GM12864 (cell line): ENCODE results near the gene RNF43.

Experiments used
- DNase-seq: peaks from one replicate; pipeline ENCODE4 v3.0.0-alpha.2; 2011; ENCODE audit warnings: low read depth
- H3K4me3 ChIP-seq: 2 replicates; pipeline ENCODE4 v1.5.1; 2011; ENCODE audit warnings: mild to moderate bottlenecking, low read depth, low read length, control low read depth
- CTCF ChIP-seq: IDR thresholded peaks from 2 replicates; pipeline ENCODE4 v1.5.1; 2011; ENCODE audit warnings: low read depth, mild to moderate bottlenecking, moderate library complexity, low read length, control low read depth, inconsistent platforms; ENCODE audit errors: missing control alignments

RNF43 gene

GRCh38 chr17:58382872-58383242, 34.5 kb downstream of the RNF43 start:
- no peak for DNase-seq
- no peak for TF ChIP-seq CTCF
- no peak overlapping the region for H3K4me3 ChIP-seq

GRCh38 chr17:58382108-58382871, 35.0 kb downstream of the RNF43 start:
- peak; percentile 24 for DNase-seq
- TF ChIP-seq CTCF: no peak
- H3K4me3 ChIP-seq: no peak overlapping the region

GRCh38 chr17:58381124-58382035, 36.0 kb downstream of the RNF43 start:
- no peak for DNase-seq
- no peak overlapping the region for H3K4me3 ChIP-seq
- TF ChIP-seq CTCF: no peak

GRCh38 chr17:58380207-58381123, 36.9 kb downstream of the RNF43 start:
- H3K4me3 ChIP-seq: no peak overlapping the region
- TF ChIP-seq CTCF: no peak
- no peak for DNase-seq

GRCh38 chr17:58379511-58379824, 37.9 kb downstream of the RNF43 start:
- no peak overlapping the region for H3K4me3 ChIP-seq
- no peak for TF ChIP-seq CTCF
- DNase-seq: no peak

GRCh38 chr17:58378733-58379510, 38.4 kb downstream of the RNF43 start:
- DNase-seq: no peak
- TF ChIP-seq CTCF: no peak
- no peak overlapping the region for H3K4me3 ChIP-seq
